Measurements from ENCODE around the gene CCL1.

The CCL1 gene

DNA sequence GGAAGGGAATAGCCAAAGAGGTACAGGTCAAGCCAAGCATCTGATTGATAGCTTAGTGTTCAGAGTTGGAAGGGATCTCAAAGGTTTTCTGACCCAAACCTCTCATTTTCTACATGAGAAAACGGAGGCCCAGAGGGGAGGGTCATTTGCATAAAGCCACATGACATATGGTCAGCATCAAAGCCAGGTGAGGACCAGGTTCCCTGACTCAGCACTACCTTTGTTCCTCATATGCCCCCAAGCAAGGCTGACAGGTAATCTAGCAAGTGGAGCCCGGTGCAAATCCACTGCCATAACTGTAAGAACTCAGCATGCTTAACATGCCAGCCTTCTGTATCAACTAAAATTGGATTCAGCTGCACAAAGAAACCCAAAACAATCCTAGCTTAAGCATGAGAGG lies 28.2 kb upstream of the CCL1 start:
- TF ChIP-seq, protein P1, sequence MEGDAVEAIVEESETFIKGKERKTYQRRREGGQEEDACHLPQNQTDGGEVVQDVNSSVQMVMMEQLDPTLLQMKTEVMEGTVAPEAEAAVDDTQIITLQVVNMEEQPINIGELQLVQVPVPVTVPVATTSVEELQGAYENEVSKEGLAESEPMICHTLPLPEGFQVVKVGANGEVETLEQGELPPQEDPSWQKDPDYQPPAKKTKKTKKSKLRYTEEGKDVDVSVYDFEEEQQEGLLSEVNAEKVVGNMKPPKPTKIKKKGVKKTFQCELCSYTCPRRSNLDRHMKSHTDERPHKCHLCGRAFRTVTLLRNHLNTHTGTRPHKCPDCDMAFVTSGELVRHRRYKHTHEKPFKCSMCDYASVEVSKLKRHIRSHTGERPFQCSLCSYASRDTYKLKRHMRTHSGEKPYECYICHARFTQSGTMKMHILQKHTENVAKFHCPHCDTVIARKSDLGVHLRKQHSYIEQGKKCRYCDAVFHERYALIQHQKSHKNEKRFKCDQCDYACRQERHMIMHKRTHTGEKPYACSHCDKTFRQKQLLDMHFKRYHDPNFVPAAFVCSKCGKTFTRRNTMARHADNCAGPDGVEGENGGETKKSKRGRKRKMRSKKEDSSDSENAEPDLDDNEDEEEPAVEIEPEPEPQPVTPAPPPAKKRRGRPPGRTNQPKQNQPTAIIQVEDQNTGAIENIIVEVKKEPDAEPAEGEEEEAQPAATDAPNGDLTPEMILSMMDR (IDR thresholded peaks at IDR 0.05; ENCODE audit: insufficient read depth, low read depth, low read length, missing control alignments) = no peak
- DNase-seq (ENCODE audit: low read depth) = no peak

DNA sequence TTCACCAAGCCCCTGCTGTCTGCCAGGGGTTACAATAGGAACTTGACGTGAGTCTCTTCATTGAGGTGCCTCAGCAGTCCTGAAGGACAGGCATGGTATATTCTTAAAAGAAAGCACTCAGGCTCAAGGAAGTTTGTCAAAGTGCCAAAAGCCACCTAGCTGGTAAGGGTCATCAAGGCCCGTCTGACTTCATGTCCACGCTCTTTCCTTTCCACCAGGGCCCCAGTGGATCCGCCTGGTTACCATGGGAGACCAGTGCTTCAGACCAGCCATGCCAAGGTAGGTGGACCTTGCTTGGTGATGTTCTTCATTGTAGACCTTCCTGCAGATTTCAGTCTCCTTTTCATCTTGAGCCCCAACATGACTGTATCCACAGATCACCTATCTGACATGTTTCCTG lies 27.6 kb upstream of the CCL1 start:
- TF ChIP-seq, protein P1 (IDR thresholded peaks at IDR 0.05; ENCODE audit: insufficient read depth, low read depth, low read length, missing control alignments) = no peak
- no peak for DNase-seq (ENCODE audit: low read depth)
- no peak overlapping the region for H3K4me3 ChIP-seq (ENCODE audit: low read length)

More for the DNA sequence above, 28.2 kb upstream of the CCL1 start:
- no peak overlapping the region for H3K4me3 ChIP-seq (ENCODE audit: low read length)

GRCh38 chr17:34389126-34389750 lies 26.2 kb upstream of the CCL1 start:
- no peak for DNase-seq (ENCODE audit: low read depth)
- H3K4me3 ChIP-seq (ENCODE audit: low read length) = no peak overlapping the region
- TF ChIP-seq, protein P1 (IDR thresholded peaks at IDR 0.05; ENCODE audit: insufficient read depth, low read depth, low read length, missing control alignments) = no peak

DNA sequence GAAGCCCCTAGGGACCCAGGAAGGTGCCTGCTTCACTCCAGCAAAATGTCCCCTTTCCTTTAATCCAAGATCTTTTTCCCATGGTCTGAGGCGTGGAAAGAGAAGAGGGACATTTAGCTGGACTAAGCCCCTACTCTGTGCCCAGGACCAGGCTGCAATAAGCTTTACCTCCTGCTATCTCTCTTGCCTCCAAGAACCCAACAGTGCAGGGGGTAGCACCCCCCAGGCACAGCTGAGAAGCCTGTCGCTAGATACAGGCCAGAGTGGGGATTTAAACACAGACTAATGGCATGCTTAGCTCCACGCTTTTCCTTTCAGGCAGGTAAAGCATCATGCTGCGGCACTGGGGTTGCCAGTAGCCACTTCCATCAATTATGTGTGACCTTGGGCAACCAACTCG lies 24.5 kb upstream of the CCL1 start:
- no peak overlapping the region for H3K4me3 ChIP-seq (ENCODE audit: low read length)
- DNase-seq (ENCODE audit: low read depth) = no peak
- TF ChIP-seq, protein P1 (IDR thresholded peaks at IDR 0.05; ENCODE audit: insufficient read depth, low read depth, low read length, missing control alignments) = no peak

- TF ChIP-seq, protein P1 (IDR thresholded peaks at IDR 0.05; ENCODE audit: insufficient read depth, low read depth, low read length, missing control alignments) = no peak
- no peak overlapping the region for H3K4me3 ChIP-seq (ENCODE audit: low read length)
- no peak for DNase-seq (ENCODE audit: low read depth)
Observed at GRCh38 chr17:34386697-34387550, 23.9 kb upstream of the CCL1 start.

GRCh38 chr17:34386343-34386696 lies 23.3 kb upstream of the CCL1 start:
- DNase-seq (ENCODE audit: low read depth) = no peak
- TF ChIP-seq, protein P1 (IDR thresholded peaks at IDR 0.05; ENCODE audit: insufficient read depth, low read depth, low read length, missing control alignments) = no peak

More at GRCh38 chr17:34386343-34386696, 23.3 kb upstream of the CCL1 start:
- H3K4me3 ChIP-seq (ENCODE audit: low read length) = no peak overlapping the region

All from epithelial cell of esophagus (primary cell).